IMR-90 (cell line): ENCODE results near the gene KAT6B. TPM values are rescaled to one million over a fixed set of nuclear protein-coding genes. Genes with fewer than 3 reads are reported as not detected.

ENCODE experiments used
- ATAC-seq: fragments of 200-7000 bp; cut with Tn5 transposase; 2 replicates; pipeline ENCODE4 v1.9.1; 2020; ENCODE audit warnings: low read depth, mild to moderate bottlenecking, moderate library complexity
- BruUV-seq: library from RNA; stranded (reverse); fragments of 400-500 nt; replicated peaks from 2 replicates; lab custom pipeline; 2021; lab: Mats Ljungman, UMichigan
- CTCF ChIA-PET: fragments of 300-600 bp; formaldehyde crosslinking; extraction: SDS; loops from one replicate; lab custom pipeline; 2021; ENCODE audit warnings: antibody characterized with exemption; lab: Yijun Ruan, JAX
- POLR2A ChIA-PET: fragments of 300-600 bp; sonication (Branson Sonifier 250); formaldehyde crosslinking; loops from one replicate; lab custom pipeline; 2022; ENCODE audit warnings: antibody characterized with exemption; ENCODE audit not compliant: unreplicated experiment; lab: Charles Lee
- DNase-seq: peaks from one replicate; pipeline ENCODE4 v3.0.0; 2013
- H2AFZ ChIP-seq: replicated peaks from 2 replicates; pipeline ENCODE3; 2013; ENCODE audit warnings: low read length, mild to moderate bottlenecking; ENCODE audit not compliant: poor library complexity
- H2AK5ac ChIP-seq: 2 replicates; pipeline ENCODE4 v1.6.1; 2013; ENCODE audit warnings: low read depth, low read length, inconsistent platforms
- H2AK9ac ChIP-seq: replicated peaks from 2 replicates; pipeline ENCODE3; 2013; ENCODE audit warnings: mild to moderate bottlenecking, low read depth, low read length, moderate library complexity; ENCODE audit not compliant: poor library complexity
- H2BK120ac ChIP-seq: 2 replicates; pipeline ENCODE4 v1.6.1; 2013; ENCODE audit warnings: low read depth, low read length, inconsistent platforms
- H2BK15ac ChIP-seq: 3 replicates; pipeline ENCODE4 v1.6.1; 2013; ENCODE audit warnings: low read depth, low read length, inconsistent platforms
- H2BK20ac ChIP-seq: 2 replicates; pipeline ENCODE4 v1.6.1; 2013; ENCODE audit warnings: low read depth, mild to moderate bottlenecking, inconsistent platforms, low read length, moderate library complexity
- H2BK5ac ChIP-seq: 2 replicates; pipeline ENCODE4 v1.6.1; 2013; ENCODE audit warnings: mild to moderate bottlenecking, low read depth, low read length, inconsistent platforms; ENCODE audit not compliant: poor library complexity, severe bottlenecking
- H3K14ac ChIP-seq: replicated peaks from 2 replicates; pipeline ENCODE4 v1.6.1; 2013; ENCODE audit warnings: low read depth, low read length, inconsistent platforms
- H3K18ac ChIP-seq: 2 replicates; pipeline ENCODE4 v1.6.1; 2013; ENCODE audit warnings: low read depth, low read length, control low read depth
- H3K23ac ChIP-seq: 2 replicates; pipeline ENCODE4 v1.6.1; 2013; ENCODE audit warnings: low read depth, low read length, inconsistent platforms
- H3K27ac ChIP-seq: 2 replicates; pipeline ENCODE4 v1.5.1; 2013; ENCODE audit warnings: mild to moderate bottlenecking, control low read depth, low read length; ENCODE audit not compliant: insufficient read depth
- H3K27me3 ChIP-seq: 2 replicates; pipeline ENCODE4 v1.6.1; 2013; ENCODE audit warnings: low read length; ENCODE audit not compliant: control insufficient read depth, insufficient read depth
- H3K36me3 ChIP-seq: 2 replicates; pipeline ENCODE4 v1.6.1; 2013; ENCODE audit warnings: low read length, mixed read lengths; ENCODE audit not compliant: control insufficient read depth, insufficient read depth
- H3K4ac ChIP-seq: 2 replicates; pipeline ENCODE4 v1.6.1; 2013; ENCODE audit warnings: low read depth, low read length, inconsistent platforms
- H3K4me1 ChIP-seq: 2 replicates; pipeline ENCODE4 v1.6.1; 2013; ENCODE audit warnings: low read length, mixed read lengths; ENCODE audit not compliant: control insufficient read depth, insufficient read depth
- H3K4me2 ChIP-seq: 2 replicates; pipeline ENCODE4 v1.6.1; 2013; ENCODE audit warnings: low read depth, mild to moderate bottlenecking, control low read depth, low read length, moderate library complexity
- H3K4me3 ChIP-seq: 2 replicates; pipeline ENCODE4 v1.5.1; 2013; ENCODE audit warnings: low read depth, mild to moderate bottlenecking, control low read depth, low read length, moderate library complexity; ENCODE audit not compliant: insufficient read depth
- H3K56ac ChIP-seq: 2 replicates; pipeline ENCODE4 v1.6.1; 2013; ENCODE audit warnings: low read length, inconsistent platforms; ENCODE audit not compliant: insufficient read depth; ENCODE audit errors: extremely low read depth
- H3K79me1 ChIP-seq, 2 experiments: 2 replicates each; pipeline ENCODE4 v1.6.1; 2013; ENCODE audit warnings: low read length in 2 of 2, inconsistent platforms in 1 of 2, low read depth in 1 of 2
- H3K9ac ChIP-seq: 2 replicates; pipeline ENCODE4 v1.6.1; 2013; ENCODE audit warnings: low read depth, low read length, control low read depth
- H3K9me1 ChIP-seq: 2 replicates; pipeline ENCODE4 v1.6.1; 2013; ENCODE audit warnings: low read length, inconsistent platforms; ENCODE audit not compliant: insufficient read depth
- H3K9me3 ChIP-seq: 2 replicates; pipeline ENCODE4 v1.6.1; 2013; ENCODE audit warnings: low read length; ENCODE audit not compliant: control insufficient read depth, insufficient read depth
- H4K20me1 ChIP-seq: 2 replicates; pipeline ENCODE4 v1.6.1; 2013; ENCODE audit warnings: low read length, inconsistent platforms; ENCODE audit not compliant: insufficient read depth
- H4K5ac ChIP-seq: 2 replicates; pipeline ENCODE4 v1.6.1; 2013; ENCODE audit warnings: mild to moderate bottlenecking, low read depth, low read length, control low read depth
- H4K8ac ChIP-seq, 2 experiments: 2 replicates each; pipeline ENCODE4 v1.6.1; 2013; ENCODE audit warnings: low read depth in 2 of 2, low read length in 2 of 2, control low read depth in 1 of 2, inconsistent platforms in 1 of 2
- H4K91ac ChIP-seq: 2 replicates; pipeline ENCODE4 v1.6.1; 2013; ENCODE audit warnings: low read depth, low read length, inconsistent platforms; ENCODE audit not compliant: insufficient read depth
- BHLHE40 ChIP-seq: fragments of 150-350 bp; IDR thresholded peaks from 2 replicates; pipeline ENCODE4 v1.6.1; 2016; ENCODE audit warnings: mild to moderate bottlenecking, low read depth, low read length
- CHD1 ChIP-seq: IDR thresholded peaks from 2 replicates; pipeline ENCODE4 v1.6.1; 2012; ENCODE audit warnings: low read depth, low read length, improper control_type of control experiment
- FOS ChIP-seq: fragments of 150-350 bp; IDR thresholded peaks from 2 replicates; pipeline ENCODE4 v1.6.1; 2016; ENCODE audit warnings: low read depth, low read length
- NFE2L2 ChIP-seq: fragments of 150-350 bp; IDR thresholded peaks from 2 replicates; pipeline ENCODE4 v1.6.1; 2016; ENCODE audit warnings: low read depth, mild to moderate bottlenecking, low read length
- SMC3 ChIP-seq: fragments of 150-350 bp; IDR thresholded peaks from 2 replicates; pipeline ENCODE4 v1.6.1; 2016; ENCODE audit warnings: low read depth, mild to moderate bottlenecking, antibody characterized with exemption, low read length, moderate library complexity
- WGBS, 2 experiments: methylation state at CpG; one replicate each; pipeline versions ENCODE4 v1.1.5 to v1.1.7; 2013; ENCODE audit warnings: missing lambda C conversion rate in 2 of 2; ENCODE audit not compliant: insufficient read length in 1 of 2; ENCODE audit errors: extremely low coverage in 2 of 2; 5-methylcytosine and 5-hydroxymethylcytosine counted together
- dilution Hi-C: fragments of 300-500 bp; cut with HindIII; formaldehyde crosslinking; loops from one replicate; pipeline ENCODE4 v1.14.3; 2018; ENCODE audit warnings: low sequenced_read_pairs; ENCODE audit not compliant: unreplicated experiment
- in situ Hi-C: fragments of 300-500 bp; cut with MboI; formaldehyde crosslinking; loops from 3 replicates; pipeline ENCODE4 v1.14.3; 2019; ENCODE audit warnings: low sequenced_read_pairs, inconsistent platforms, mixed read lengths
- intact Hi-C: fragments of 100-400 bp; cut with micrococcal nuclease; formaldehyde crosslinking; loops from 2 replicates; pipeline ENCODE4 v1.10.0; 2022
- polyA plus RNA-seq, 3 experiments: library from polyadenylated mRNA; depleted of rRNA; stranded (reverse); fragments of >200 nt; gene quantifications; 2 replicates each; pipeline ENCODE4 v1.2.3, GENCODE V29; 2012; ENCODE audit warnings: low replicate concordance in 1 of 3
- total RNA-seq: library from RNA; depleted of rRNA; stranded (reverse); fragments of >200 nt; gene quantifications from 2 replicates; pipeline ENCODE4 v1.2.3, GENCODE V29; 2012
- TF ChIP-seq, protein P1 (sequence below): fragments of 150-350 bp; IDR thresholded peaks from 2 replicates; pipeline ENCODE4 v1.6.1; 2016; ENCODE audit warnings: low read depth, mild to moderate bottlenecking, low read length, moderate library complexity, borderline replicate concordance
- TF ChIP-seq, protein P2 (sequence below): fragments of 150-350 bp; IDR thresholded peaks from 2 replicates; pipeline ENCODE4 v1.6.1; 2017; ENCODE audit warnings: mild to moderate bottlenecking, antibody characterized with exemption, low read length, low read depth

Gene KAT6B
- total and polyA plus RNA-seq, 2 of the 4 experiments (the other 2 are of a cell fraction), result 8.8 to 28.1 TPM

DNA sequence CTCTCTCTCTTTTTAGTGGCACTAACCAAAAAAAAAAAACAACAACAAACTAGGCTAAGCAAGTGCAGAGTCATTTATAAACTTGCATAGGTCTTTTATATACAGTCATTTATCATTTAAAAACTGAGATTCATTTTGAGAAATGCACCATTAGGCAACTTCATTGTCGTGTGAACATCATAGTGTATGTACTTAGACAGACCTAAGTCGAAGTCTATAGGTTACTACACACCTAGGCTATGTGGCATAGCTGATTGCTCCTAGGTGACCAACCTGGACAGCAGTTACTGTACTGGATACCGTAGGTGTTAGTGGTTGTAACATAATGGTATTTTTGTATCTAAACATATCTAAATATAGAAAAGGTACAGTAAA is 175.9 kb downstream of the KAT6B start:
- WGBS, 2 experiments, result 90% methylated on average over 2 of the region's 3 CpGs; no CpG with 5 or more reads in 1 of the 2 experiments
- dilution Hi-C loops, result no loop called here

More for the DNA sequence above, 175.9 kb downstream of the KAT6B start:
- Histone ChIP-seq H4K5ac (no peak overlapping the region), H2BK5ac (no peak overlapping the region), H3K18ac (no peak overlapping the region), H2BK120ac (no peak overlapping the region), H3K4ac (no peak overlapping the region), H3K79me1 (peaks cover 0 to 14% of the 10 kb centered on the region in 2 experiments; a peak in 2 of 4 replicates), H2AK5ac (no peak overlapping the region), H3K36me3 (peaks cover 18% of the 10 kb centered on the region), H2AK9ac (no peak overlapping the region), H3K14ac (no peak overlapping the region), H2BK15ac (no peak overlapping the region), H4K91ac (no peak overlapping the region), H3K4me3 (no peak overlapping the region), H4K8ac (no peak overlapping the region), H3K9me3 (no peaks in the 10 kb centered on the region), H3K23ac (no peak overlapping the region), H3K9ac (no peak overlapping the region), H3K4me2 (no peak overlapping the region), H3K9me1 (peaks cover 3% of the 10 kb centered on the region; the same call in 1 of the 2 replicates), H4K20me1 (no peaks in the 10 kb centered on the region), H3K27ac (no peak overlapping the region), H2BK20ac (no peak overlapping the region), H3K56ac (no peak overlapping the region), H3K27me3 (no peaks in the 10 kb centered on the region), H3K4me1 (peaks cover 2% of the 10 kb centered on the region; the same call in 1 of the 2 replicates), H2AFZ (no peak overlapping the region)
- no peak for ATAC-seq
- BruUV-seq, result no TSS peak
- no peak for DNase-seq
- ChIA-PET POLR2A (no interaction called here), CTCF (no interaction called here)
- TF ChIP-seq SMC3 (no peak), BHLHE40 (no peak), CHD1 (no peak), NFE2L2 (no peak), FOS (no peak)
- TF ChIP-seq, protein P1, sequence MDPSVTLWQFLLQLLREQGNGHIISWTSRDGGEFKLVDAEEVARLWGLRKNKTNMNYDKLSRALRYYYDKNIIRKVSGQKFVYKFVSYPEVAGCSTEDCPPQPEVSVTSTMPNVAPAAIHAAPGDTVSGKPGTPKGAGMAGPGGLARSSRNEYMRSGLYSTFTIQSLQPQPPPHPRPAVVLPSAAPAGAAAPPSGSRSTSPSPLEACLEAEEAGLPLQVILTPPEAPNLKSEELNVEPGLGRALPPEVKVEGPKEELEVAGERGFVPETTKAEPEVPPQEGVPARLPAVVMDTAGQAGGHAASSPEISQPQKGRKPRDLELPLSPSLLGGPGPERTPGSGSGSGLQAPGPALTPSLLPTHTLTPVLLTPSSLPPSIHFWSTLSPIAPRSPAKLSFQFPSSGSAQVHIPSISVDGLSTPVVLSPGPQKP, result no peak
- TF ChIP-seq, protein P2, sequence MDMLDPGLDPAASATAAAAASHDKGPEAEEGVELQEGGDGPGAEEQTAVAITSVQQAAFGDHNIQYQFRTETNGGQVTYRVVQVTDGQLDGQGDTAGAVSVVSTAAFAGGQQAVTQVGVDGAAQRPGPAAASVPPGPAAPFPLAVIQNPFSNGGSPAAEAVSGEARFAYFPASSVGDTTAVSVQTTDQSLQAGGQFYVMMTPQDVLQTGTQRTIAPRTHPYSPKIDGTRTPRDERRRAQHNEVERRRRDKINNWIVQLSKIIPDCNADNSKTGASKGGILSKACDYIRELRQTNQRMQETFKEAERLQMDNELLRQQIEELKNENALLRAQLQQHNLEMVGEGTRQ, result no peak
- intact Hi-C loops, result no loop called here
- in situ Hi-C loops, result no loop called here
